GM18873 (cell line): ENCODE data around the gene MSLN.

ENCODE experiments used
- ATAC-seq: cut with Tn5 transposase; IDR thresholded peaks from one replicate; pipeline ENCODE4 v1.9.1; 2021; ENCODE audit warnings: mild to moderate bottlenecking, moderate library complexity, moderate number of reproducible peaks; ENCODE audit not compliant: unreplicated experiment, low FRiP score

Gene MSLN

GRCh38 chr16:800834-801511, 40.4 kb downstream of the MSLN start:
- no peak for ATAC-seq

GRCh38 chr16:801584-802363, 41.2 kb downstream of the MSLN start:
- no peak for ATAC-seq

- no peak for ATAC-seq
Observed at GRCh38 chr16:802461-802860, 41.9 kb downstream of the MSLN start.

- no peak for ATAC-seq
Observed at GRCh38 chr16:802914-803753, 42.6 kb downstream of the MSLN start.

- ATAC-seq, result no peak
Observed at GRCh38 chr16:803754-804080, 43.2 kb downstream of the MSLN start.

- no peak for ATAC-seq
Observed at GRCh38 chr16:804193-805048, 43.9 kb downstream of the MSLN start.

- no peak for ATAC-seq
Observed at GRCh38 chr16:805474-805873, 44.9 kb downstream of the MSLN start.

GRCh38 chr16:807347-808084, 47.0 kb downstream of the MSLN start:
- peak; percentile 66 for ATAC-seq

- ATAC-seq, result no peak
Observed at GRCh38 chr16:808085-808386, 47.5 kb downstream of the MSLN start.

GRCh38 chr16:813204-813915, 52.8 kb downstream of the MSLN start:
- no peak for ATAC-seq

- ATAC-seq, result no peak
Observed at GRCh38 chr16:813916-814412, 53.4 kb downstream of the MSLN start.

- ATAC-seq, result no peak
Observed at GRCh38 chr16:814974-815373, 54.4 kb downstream of the MSLN start.

GRCh38 chr16:815861-816260, 55.3 kb downstream of the MSLN start:
- no peak for ATAC-seq

GRCh38 chr16:817001-817906, 56.7 kb downstream of the MSLN start:
- no peak for ATAC-seq

- no peak for ATAC-seq
Observed at GRCh38 chr16:818132-818531, 57.6 kb downstream of the MSLN start.
